Osteoblast (primary cell): ENCODE results near the gene VMAC. TPM values are rescaled to one million over a fixed set of nuclear protein-coding genes. Genes with fewer than 3 reads are reported as not detected.

Experiments used
- DNase-seq: peaks from one replicate; pipeline ENCODE4 v3.0.0; 2011; ENCODE audit warnings: low spot score, mixed read lengths; ENCODE audit not compliant: insufficient read length; ENCODE audit errors: missing footprints
- H2AFZ ChIP-seq: 2 replicates; pipeline ENCODE4 v1.6.0; 2011; ENCODE audit warnings: mild to moderate bottlenecking, low read length
- H3K27ac ChIP-seq: 2 replicates; pipeline ENCODE4 v1.5.1; 2011; ENCODE audit warnings: mild to moderate bottlenecking, low read depth, low read length, moderate library complexity
- H3K27me3 ChIP-seq: 2 replicates; pipeline ENCODE4 v1.6.0; 2012; ENCODE audit warnings: mild to moderate bottlenecking, control low read depth, inconsistent platforms, low read length, moderate library complexity; ENCODE audit not compliant: insufficient read depth
- H3K36me3 ChIP-seq: 2 replicates; pipeline ENCODE4 v1.5.1; 2011; ENCODE audit warnings: mild to moderate bottlenecking, low read length, control low read depth, moderate library complexity; ENCODE audit not compliant: insufficient read depth
- H3K4me1 ChIP-seq: 2 replicates; pipeline ENCODE4 v1.5.1; 2011; ENCODE audit warnings: mild to moderate bottlenecking, low read length, control low read depth, moderate library complexity; ENCODE audit not compliant: insufficient read depth
- H3K4me2 ChIP-seq: 2 replicates; pipeline ENCODE4 v1.6.0; 2011; ENCODE audit warnings: mild to moderate bottlenecking, low read length; ENCODE audit not compliant: insufficient read depth
- H3K4me3 ChIP-seq: fragments of 200-600 bp; sonication (generic); 3 replicates; pipeline ENCODE4 v1.5.1; 2012; ENCODE audit warnings: mild to moderate bottlenecking, low read length, inconsistent platforms; ENCODE audit not compliant: insufficient read depth
- H3K79me2 ChIP-seq: 2 replicates; pipeline ENCODE4 v1.6.0; 2012; ENCODE audit warnings: mild to moderate bottlenecking, low read length, control low read depth, inconsistent platforms; ENCODE audit not compliant: insufficient read depth
- H3K9me3 ChIP-seq: 2 replicates; pipeline ENCODE4 v1.5.1; 2011; ENCODE audit warnings: low read depth, low read length, control low read depth
- H4K20me1 ChIP-seq: 2 replicates; pipeline ENCODE4 v1.6.0; 2012; ENCODE audit warnings: mild to moderate bottlenecking, low read length, control low read depth; ENCODE audit not compliant: insufficient read depth
- CTCF ChIP-seq: IDR thresholded peaks from 2 replicates; pipeline ENCODE4 v1.5.1; 2011; ENCODE audit warnings: mild to moderate bottlenecking, low read depth, low read length, moderate library complexity; ENCODE audit errors: extremely low read depth
- total RNA-seq: library from RNA; depleted of rRNA; stranded (reverse); fragments of >200 nt; gene quantifications from 2 replicates; pipeline ENCODE4 v1.2.3, GENCODE V29; 2012

Gene VMAC
- total RNA-seq, 1 donor = 12.3 TPM

GRCh38 chr19:5917431-5918107 is 12.9 kb downstream of the VMAC start:
- no peak for TF ChIP-seq CTCF
- H3K27me3 ChIP-seq = no peaks in the 10 kb centered on the region

GRCh38 chr19:5918463-5919079 is 13.9 kb downstream of the VMAC start:
- Histone ChIP-seq H3K4me3 (no peak overlapping the region), H4K20me1 (no peaks in the 10 kb centered on the region), H3K9me3 (no peaks in the 10 kb centered on the region), H3K36me3 (peaks cover 42% of the 10 kb centered on the region), H3K4me1 (peaks cover 11% of the 10 kb centered on the region), H3K27me3 (no peaks in the 10 kb centered on the region), H3K4me2 (no peak overlapping the region), H3K27ac (no peak overlapping the region), H3K79me2 (no peaks in the 10 kb centered on the region), H2AFZ (no peak overlapping the region)
- TF ChIP-seq CTCF = no peak
- DNase-seq = peak; percentile 79

More at GRCh38 chr19:5917431-5918107, 12.9 kb downstream of the VMAC start:
- Histone ChIP-seq H3K27ac (no peak overlapping the region), H3K9me3 (no peaks in the 10 kb centered on the region), H3K4me3 (no peak overlapping the region), H3K4me2 (no peak overlapping the region), H3K4me1 (peaks cover 11% of the 10 kb centered on the region), H2AFZ (no peak overlapping the region), H3K36me3 (peaks cover 35% of the 10 kb centered on the region), H4K20me1 (no peaks in the 10 kb centered on the region), H3K79me2 (no peaks in the 10 kb centered on the region)
- no peak for DNase-seq

DNA sequence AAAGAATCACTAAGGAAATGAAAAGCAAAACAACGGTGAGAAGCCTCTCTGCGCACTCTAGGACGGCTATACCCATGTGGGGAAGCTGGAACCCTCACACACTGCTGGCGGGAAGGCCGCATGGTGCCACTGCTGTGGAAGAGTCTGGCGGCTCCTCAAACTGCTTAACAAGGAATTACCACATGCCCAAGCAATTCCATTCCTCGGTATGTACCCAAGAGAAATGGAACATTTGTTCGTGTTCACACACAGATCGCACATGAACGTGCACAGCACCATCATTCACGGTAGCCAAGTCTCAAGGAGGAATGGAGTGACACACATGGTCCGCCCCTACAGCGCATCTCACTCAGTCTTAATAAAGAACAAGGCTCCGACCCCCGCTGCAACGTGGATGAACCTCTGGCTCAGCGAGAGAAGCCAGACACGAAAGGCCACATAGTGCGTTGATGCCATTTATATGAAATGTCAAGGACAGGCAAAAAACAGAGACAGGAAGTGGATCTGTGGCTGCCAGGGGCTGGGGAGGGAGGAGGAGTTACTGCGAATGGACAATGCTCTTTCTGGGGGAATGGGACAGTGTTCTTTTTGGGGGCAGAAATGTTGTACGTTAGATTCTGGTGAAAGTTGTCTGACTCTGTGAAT is 17.0 kb downstream of the VMAC start:
- no peak for TF ChIP-seq CTCF

DNA sequence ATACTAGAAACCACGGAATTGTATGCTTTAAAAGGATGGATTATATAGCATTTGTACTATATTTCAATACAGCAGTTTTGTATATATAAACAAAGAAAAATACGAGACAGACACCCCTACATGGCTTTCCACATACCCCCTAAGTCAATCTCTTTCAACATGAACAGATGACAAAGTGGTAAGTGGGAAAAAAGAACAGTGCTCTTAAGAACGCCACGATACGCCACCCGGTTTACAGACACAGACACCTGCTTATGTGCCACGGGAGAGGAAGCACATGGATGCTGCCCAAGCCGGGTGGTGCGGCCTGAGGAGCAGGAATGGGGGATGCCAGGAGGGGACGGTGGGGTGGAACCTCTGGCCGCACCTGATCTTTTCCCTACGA is 17.5 kb downstream of the VMAC start:
- Histone ChIP-seq H2AFZ (no peak overlapping the region), H3K36me3 (peaks cover 70% of the 10 kb centered on the region), H3K4me3 (no peak overlapping the region), H3K79me2 (no peaks in the 10 kb centered on the region), H3K27me3 (no peaks in the 10 kb centered on the region), H4K20me1 (peaks cover 14% of the 10 kb centered on the region), H3K27ac (no peak overlapping the region), H3K4me2 (no peak overlapping the region), H3K9me3 (no peaks in the 10 kb centered on the region), H3K4me1 (peaks cover 6% of the 10 kb centered on the region)
- peak; percentile 79 for DNase-seq
- no peak for TF ChIP-seq CTCF

More for the DNA sequence above, 17.0 kb downstream of the VMAC start:
- H3K79me2 ChIP-seq = no peaks in the 10 kb centered on the region
- H4K20me1 ChIP-seq = peaks cover 14% of the 10 kb centered on the region
- peaks cover under 1% of the 10 kb centered on the region for H3K4me1 ChIP-seq
- H2AFZ ChIP-seq = no peak overlapping the region
- no peak overlapping the region for H3K4me2 ChIP-seq
- H3K36me3 ChIP-seq = peaks cover 65% of the 10 kb centered on the region
- H3K27me3 ChIP-seq = no peaks in the 10 kb centered on the region
- DNase-seq = peak; percentile 75
- no peak overlapping the region for H3K27ac ChIP-seq
- no peak overlapping the region for H3K4me3 ChIP-seq
- no peaks in the 10 kb centered on the region for H3K9me3 ChIP-seq
